GM04503 (cell line): ENCODE results near the gene ATP6V1A.

Source experiments
- DNase-seq: peaks from one replicate; pipeline ENCODE4 v3.0.0-alpha.2; 2012; ENCODE audit warnings: low read depth

The ATP6V1A gene

GRCh38 chr3:113746548-113747282, at the start of gene ATP6V1A:
ATP6V1A (plus strand) TSS chr3:113747035; CDS start chr3:113778754, 31,719 bp downstream.
- peak; percentile 73 for DNase-seq

GRCh38 chr3:113697500-113698090, 49.2 kb upstream of the ATP6V1A start:
- no peak for DNase-seq

- DNase-seq, result no peak
Observed at GRCh38 chr3:113698213-113698742, 48.6 kb upstream of the ATP6V1A start.

GRCh38 chr3:113698956-113699355, 47.9 kb upstream of the ATP6V1A start:
- DNase-seq, result no peak

GRCh38 chr3:113707835-113708234, 39.0 kb upstream of the ATP6V1A start:
- no peak for DNase-seq

GRCh38 chr3:113712129-113712528, 34.7 kb upstream of the ATP6V1A start:
- DNase-seq, result no peak

GRCh38 chr3:113714702-113715101, 32.1 kb upstream of the ATP6V1A start:
- no peak for DNase-seq

- no peak for DNase-seq
Observed at GRCh38 chr3:113717308-113717707, 29.5 kb upstream of the ATP6V1A start.

- no peak for DNase-seq
Observed at GRCh38 chr3:113717818-113718217, 29.0 kb upstream of the ATP6V1A start.

GRCh38 chr3:113719294-113719693, 27.5 kb upstream of the ATP6V1A start:
- DNase-seq, result no peak

- no peak for DNase-seq
Observed at GRCh38 chr3:113719758-113720157, 27.1 kb upstream of the ATP6V1A start.

- DNase-seq, result no peak
Observed at GRCh38 chr3:113721636-113722035, 25.2 kb upstream of the ATP6V1A start.

GRCh38 chr3:113728661-113729060, 18.2 kb upstream of the ATP6V1A start:
- DNase-seq, result no peak

- no peak for DNase-seq
Observed at GRCh38 chr3:113730550-113730949, 16.3 kb upstream of the ATP6V1A start.

GRCh38 chr3:113731694-113732093, 15.1 kb upstream of the ATP6V1A start:
- DNase-seq, result no peak

GRCh38 chr3:113736548-113737089, 10.2 kb upstream of the ATP6V1A start:
- DNase-seq, result no peak

- no peak for DNase-seq
Observed at GRCh38 chr3:113741086-113741485, 5.7 kb upstream of the ATP6V1A start.

- no peak for DNase-seq
Observed at GRCh38 chr3:113741620-113742019, 5.2 kb upstream of the ATP6V1A start.

GRCh38 chr3:113743006-113743630, 3.7 kb upstream of the ATP6V1A start:
- DNase-seq, result no peak

GRCh38 chr3:113744941-113745755, 1.7 kb upstream of the ATP6V1A start:
- DNase-seq, result peak; percentile 65

- peak; percentile 65 for DNase-seq
Observed at GRCh38 chr3:113745756-113746547, 883 bp upstream of the ATP6V1A start, which contains the start of gene NAA50. NAA50 (minus strand) TSS chr3:113746249; CDS start chr3:113745949, 300 bp downstream.
